T1000 (cell line): ENCODE measurements around the gene MIS12.

Experiments used
- DNase-seq: peaks from one replicate; lab custom pipeline; 2025; ENCODE audit warnings: mixed read lengths; lab: John Stamatoyannopoulos, UW

The MIS12 gene, protein sequence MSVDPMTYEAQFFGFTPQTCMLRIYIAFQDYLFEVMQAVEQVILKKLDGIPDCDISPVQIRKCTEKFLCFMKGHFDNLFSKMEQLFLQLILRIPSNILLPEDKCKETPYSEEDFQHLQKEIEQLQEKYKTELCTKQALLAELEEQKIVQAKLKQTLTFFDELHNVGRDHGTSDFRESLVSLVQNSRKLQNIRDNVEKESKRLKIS

GRCh38 chr17:5486206-5487124 is at the start of gene MIS12:
TSS of gene MIS12 (plus strand) at chr17:5486566. CDS start at chr17:5488863, 2,297 bp downstream.
- peak; percentile 98 for DNase-seq

DNA sequence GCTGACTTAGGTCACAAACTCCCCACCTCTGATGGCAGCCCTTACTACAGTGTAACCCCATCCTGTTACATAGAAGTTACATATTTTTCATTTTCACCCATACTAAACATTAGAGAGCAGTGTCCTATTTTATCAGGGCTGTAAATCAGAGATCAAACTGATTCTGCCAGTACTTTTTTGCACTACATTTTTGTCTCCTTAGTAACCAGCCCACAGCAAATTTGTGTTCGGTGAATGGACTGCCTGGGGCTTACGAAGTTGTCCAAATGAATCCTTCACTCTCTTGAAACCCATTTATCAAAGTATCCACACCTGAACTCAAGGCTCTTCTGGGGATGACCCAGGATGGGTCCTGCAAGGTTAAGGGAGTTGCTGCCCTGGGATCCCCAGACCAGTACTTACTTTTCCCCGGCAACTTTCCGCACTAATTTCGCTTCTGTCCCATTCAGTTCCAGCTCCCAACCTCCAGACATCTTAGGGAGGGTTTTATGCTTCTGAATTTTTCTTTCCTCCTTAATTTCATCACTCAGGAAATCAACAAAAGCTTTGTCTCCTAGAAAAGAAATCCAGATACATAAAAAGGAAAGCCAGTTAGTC is 48.5 kb upstream of the MIS12 start:
- DNase-seq: peak; percentile 24

DNA sequence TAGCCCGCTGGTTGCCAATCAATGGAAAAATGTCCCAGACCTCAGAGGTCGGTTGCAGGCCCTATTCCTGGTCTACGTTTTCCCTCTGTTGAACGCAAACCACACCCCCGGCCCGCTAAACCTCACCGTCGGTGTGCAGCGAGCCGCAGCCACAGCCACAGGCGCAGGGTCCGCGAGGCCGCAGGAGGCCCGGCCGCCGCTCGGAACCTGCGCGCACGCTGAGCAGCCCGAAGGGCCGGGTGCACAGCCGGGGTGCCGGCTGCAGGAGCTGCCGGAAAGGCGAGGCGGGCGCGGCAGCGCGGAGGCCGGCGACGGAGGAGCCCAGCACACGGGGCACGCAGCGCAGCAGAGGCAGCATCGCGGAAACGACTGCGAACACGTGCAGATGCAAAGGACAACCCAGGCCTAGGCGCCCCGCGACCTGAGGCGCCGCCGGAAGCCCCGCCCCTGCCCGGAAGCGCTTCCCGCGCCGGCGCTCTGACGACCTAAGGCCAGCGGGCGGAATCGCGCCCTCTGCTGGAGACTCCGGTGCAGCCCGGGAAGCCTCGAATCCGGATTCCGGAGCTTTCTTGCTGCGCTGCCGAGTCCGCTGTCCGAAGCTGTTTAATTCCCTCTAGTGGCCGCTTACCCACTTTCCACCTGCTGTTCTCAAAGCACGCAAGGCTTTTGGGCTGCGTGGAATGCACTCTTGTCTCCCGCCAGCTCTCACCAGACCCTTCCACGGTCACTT is 47.5 kb upstream of the MIS12 start, which contains the start of gene C1QBP:
TSS of gene C1QBP (minus strand) at position 440 of the 730 bp plus-strand sequence. CDS start at position 358, 82 bp downstream.
- peak; percentile 93 for DNase-seq

GRCh38 chr17:5439446-5439764 is 47.0 kb upstream of the MIS12 start:
- DNase-seq: no peak

DNA sequence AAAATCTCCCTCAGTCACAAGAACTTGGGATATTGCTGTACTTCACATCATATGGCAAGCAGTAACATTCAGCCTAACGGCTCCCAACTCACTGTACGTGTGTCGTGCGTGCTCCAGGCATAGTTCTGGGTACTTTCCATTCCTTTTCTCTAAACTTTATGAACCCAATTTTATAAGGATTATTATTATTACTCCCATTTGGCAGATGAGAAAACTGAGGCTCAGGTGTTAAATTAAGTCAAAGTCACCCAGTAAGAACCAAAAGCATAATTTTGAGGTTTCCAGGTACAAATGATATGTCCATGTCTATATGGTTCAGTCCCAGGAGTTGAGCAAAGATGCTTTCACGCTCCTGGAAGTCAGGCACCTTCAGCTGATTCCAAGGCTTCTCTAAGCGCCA is 42.6 kb upstream of the MIS12 start:
- no peak for DNase-seq

DNA sequence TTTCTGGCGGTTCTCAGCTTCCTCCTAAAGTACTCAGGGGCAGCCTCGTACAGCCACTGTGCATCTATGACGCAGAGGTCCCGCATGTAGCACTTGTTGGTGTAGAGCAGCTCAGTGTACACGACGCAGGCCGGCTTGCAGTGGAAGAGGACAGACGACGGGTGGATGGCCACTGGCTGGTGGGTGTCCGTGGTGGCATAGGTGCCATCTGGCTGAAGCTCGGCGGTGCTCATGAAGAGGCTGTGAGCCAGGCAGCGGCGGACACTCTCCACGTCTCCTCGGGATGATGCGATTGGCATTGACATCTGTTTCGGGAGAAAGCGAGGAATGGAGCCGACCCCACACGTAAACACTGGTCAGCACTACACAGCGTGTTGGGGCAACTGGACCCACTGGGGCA is 42.2 kb upstream of the MIS12 start:
- DNase-seq: no peak

DNA sequence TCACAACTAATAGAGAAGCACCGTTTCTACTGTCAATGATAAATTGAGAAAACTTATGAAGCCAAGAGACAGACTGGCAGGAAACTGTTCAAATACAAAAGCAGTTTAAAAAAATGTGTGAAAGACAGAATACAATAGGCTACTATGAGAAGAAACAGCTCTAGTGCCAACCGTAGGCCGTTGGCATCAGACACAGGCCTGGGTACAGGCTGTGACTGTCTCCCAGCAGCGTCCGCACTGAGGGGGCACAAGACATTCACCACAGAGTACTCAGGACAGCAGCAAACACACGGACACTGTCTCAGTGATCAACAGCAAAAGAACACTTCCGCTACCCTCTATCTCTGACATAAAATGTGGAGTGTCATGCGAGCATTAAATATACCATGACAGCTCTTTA is 39.6 kb upstream of the MIS12 start:
- DNase-seq: no peak

GRCh38 chr17:5464717-5465507 is 21.5 kb upstream of the MIS12 start:
- DNase-seq: no peak

GRCh38 chr17:5466295-5466694 is 20.1 kb upstream of the MIS12 start:
- no peak for DNase-seq

- DNase-seq: no peak
These were observed 18.9 kb upstream of the MIS12 start for GRCh38 chr17:5467416-5467815.

- DNase-seq: no peak
These were observed 18.3 kb upstream of the MIS12 start for GRCh38 chr17:5468075-5468473.

- no peak for DNase-seq
These were observed 13.9 kb upstream of the MIS12 start for GRCh38 chr17:5472511-5472910.

DNA sequence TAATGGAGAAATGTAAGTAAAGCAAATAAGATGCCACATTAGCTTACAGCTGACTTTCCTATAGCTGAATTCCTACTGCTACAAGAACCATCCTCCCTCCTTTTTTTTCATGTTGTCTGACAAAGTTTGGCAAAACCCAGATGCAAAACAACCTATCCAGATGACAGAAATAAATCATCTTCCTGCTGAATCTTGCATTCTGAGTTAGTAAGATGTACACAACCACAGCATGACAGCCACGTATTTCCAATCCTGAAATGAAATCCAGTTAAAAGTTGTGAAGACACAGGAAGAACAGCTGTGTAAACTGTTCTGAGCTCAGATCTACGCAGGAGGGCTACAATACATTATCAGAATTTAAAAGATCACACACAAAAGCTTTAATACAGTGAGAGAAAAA is 12.5 kb upstream of the MIS12 start:
- no peak for DNase-seq

- no peak for DNase-seq
These were observed 7.4 kb upstream of the MIS12 start for GRCh38 chr17:5478992-5479391.

- DNase-seq: no peak
These were observed 5.4 kb upstream of the MIS12 start for GRCh38 chr17:5480962-5481361.

GRCh38 chr17:5481451-5481850 is 4.9 kb upstream of the MIS12 start:
- no peak for DNase-seq

DNA sequence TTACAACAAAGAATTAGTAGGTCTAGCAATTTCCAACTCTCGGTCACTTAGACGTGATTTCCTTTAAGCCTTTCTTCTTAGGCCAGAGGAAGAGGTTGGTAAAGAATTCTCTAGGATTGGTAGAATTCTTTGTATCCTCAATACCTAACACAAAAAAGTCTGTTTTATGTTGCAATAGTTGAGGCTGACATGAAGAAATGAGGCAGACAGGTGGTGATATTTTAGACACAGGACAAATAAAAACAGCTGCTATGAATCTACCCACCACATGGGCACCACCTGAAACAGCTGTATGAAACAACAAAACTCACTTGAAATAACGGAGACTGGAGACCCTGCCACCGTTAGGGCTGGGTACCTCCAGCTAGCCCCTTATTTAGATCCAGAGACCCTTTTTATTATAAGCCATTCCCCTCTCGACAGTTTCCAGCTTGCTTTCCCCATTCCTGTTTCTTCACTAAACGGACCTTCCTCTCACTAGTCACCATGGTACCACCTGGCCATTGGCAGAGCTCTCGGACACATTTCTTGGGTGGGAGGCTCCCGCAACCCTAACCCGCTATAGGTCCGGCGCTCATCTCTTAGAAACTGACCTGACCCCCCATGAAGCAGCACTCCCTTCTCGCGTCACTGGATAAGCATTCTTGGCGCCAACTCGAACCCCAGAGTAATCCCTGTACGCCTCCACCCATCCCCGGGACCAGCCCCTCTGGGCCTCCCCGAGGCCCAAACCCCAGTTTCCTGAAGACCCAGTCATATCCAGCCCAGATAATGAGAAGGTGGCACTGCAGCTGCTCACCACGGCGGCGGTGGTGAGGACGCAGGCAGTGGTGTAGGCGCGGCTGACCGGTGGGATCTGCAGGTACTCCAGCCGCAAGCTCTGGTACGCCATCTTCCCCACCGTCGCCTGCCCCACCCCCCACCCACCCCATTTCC is 828 bp upstream of the MIS12 start, which contains the start of gene DERL2:
TSS of gene DERL2 (minus strand) at position 909 of the 936 bp plus-strand sequence. CDS start at position 892, 17 bp downstream.
- peak; percentile 59 for DNase-seq

DNA sequence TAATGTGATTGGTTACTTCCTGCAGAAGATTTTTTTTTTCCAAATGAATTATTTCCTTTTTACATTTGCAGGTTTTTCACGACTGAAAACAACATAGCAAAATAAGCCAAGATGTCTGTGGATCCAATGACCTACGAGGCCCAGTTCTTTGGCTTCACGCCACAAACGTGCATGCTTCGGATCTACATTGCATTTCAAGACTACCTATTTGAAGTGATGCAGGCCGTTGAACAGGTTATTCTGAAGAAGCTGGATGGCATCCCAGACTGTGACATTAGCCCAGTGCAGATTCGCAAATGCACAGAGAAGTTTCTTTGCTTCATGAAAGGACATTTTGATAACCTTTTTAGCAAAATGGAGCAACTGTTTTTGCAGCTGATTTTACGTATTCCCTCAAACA is 2.4 kb downstream of the MIS12 start:
- DNase-seq: no peak

DNA sequence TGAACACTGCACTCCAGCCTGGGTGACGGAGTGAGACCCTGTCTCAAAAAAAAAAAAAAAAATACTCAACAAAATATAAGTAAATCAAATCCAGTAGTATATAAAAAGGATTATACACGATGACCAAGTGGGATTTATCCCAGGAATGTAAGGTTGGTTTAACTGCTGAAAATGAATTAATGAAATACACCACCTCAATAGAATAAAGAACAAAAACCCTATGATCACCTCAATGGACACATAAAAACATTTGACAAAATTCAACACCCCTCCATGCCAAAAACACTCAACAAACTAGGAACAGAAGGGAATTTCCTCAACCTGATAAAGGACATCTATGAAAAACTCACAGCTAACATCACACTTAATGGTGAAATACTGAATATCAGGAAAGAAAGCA is 6.6 kb downstream of the MIS12 start:
- no peak for DNase-seq
